ENCODE measurements around the gene CTTNBP2.

CTTNBP2 gene

DNA sequence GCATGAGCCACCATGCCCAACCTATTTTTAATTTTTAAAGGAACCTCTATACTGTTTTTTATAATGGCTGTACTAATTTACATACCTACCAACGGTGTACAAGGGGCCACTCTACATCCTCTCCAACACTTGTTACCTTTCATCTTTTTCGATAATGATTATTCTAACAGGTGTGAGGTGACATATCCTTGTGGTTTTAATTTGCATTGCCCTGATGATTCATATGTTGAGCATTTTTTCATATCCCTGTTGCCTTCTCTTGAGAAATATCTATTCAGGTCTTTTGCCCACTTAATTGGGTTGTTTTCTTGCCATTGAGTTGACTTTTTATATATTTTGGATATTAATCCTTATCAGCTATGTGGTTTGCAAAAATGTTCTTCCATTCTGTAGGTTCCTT lies 167.0 kb downstream of the CTTNBP2 start:
- in situ Hi-C loops (cut with MboI; ENCODE audit: low sequenced_read_pairs) = no loop called here

DNA sequence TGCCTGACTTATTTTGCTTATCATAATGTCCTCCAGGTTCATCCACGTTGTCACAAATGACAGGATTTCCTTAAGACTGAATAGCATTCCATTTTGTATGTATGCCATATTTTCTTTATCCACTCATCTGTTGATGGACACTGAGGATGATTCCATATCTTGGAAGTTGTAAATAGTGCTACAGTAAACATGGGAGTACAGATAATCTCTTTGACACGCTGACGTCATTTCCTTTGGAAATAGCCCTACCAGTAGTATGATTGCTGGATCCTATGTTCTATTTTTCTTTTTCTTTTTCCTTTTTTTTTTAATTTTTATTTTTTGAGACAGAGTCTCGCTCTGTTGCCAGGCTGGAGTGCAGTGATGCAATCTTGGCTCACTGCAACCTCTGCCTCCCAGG lies 167.6 kb downstream of the CTTNBP2 start:
- in situ Hi-C loops (cut with MboI; ENCODE audit: low sequenced_read_pairs) = no loop called here

DNA sequence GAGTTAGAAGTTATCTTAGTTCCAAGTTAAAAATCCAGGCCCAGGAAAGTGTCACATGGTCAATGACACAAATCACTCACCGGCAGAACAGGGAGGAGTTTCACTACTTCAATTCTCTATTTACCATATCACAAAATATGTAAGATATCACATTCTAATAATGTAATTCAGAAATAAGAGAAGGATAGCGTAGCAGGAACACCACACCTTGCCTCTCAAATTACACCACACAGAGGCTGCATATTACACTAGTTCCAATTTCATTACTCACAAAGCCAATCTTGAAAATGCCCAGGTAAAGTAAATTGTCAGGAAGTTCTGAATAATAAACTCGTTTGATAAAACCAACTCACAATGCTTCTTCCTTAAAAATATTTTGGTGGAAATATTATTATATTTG lies 169.2 kb downstream of the CTTNBP2 start:
- in situ Hi-C loops (cut with MboI; ENCODE audit: low sequenced_read_pairs) = no loop called here

- in situ Hi-C loops (cut with MboI; ENCODE audit: low sequenced_read_pairs) = no loop called here
Observed at GRCh38 chr7:117698018-117698417, 175.2 kb downstream of the CTTNBP2 start.

- in situ Hi-C loops (cut with MboI; ENCODE audit: low sequenced_read_pairs) = no loop called here
Observed at GRCh38 chr7:117692338-117692737, 180.9 kb downstream of the CTTNBP2 start.

- in situ Hi-C loops (cut with MboI; ENCODE audit: low sequenced_read_pairs) = no loop called here
Observed at GRCh38 chr7:117690147-117690546, 183.1 kb downstream of the CTTNBP2 start.

DNA sequence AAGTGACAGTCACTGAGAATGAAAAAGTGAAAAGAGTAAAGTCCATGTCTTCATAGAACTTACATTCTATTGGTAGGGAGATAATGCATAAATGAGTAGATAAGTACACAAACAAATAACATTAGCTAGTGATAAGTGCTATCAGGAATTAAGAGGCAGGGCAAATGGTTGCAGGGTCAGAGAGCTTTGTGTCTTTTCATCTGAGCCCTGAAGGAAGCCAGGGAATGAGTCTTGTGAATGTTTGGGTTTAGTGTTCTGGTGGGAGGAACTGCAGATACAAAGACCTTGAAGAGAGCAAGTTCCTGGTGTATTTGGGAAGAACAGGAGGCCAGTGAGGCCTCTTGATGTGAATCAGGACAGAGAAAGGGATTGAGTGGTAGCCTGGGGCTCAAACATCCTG lies 183.8 kb downstream of the CTTNBP2 start:
- in situ Hi-C loops (cut with MboI; ENCODE audit: low sequenced_read_pairs) = no loop called here

GRCh38 chr7:117688126-117688525 lies 185.1 kb downstream of the CTTNBP2 start:
- in situ Hi-C loops (cut with MboI; ENCODE audit: low sequenced_read_pairs) = no loop called here

- in situ Hi-C loops (cut with MboI; ENCODE audit: low sequenced_read_pairs) = no loop called here
Observed at GRCh38 chr7:117686311-117686935, 186.8 kb downstream of the CTTNBP2 start.

GRCh38 chr7:117685795-117686194 lies 187.4 kb downstream of the CTTNBP2 start:
- in situ Hi-C loops (cut with MboI; ENCODE audit: low sequenced_read_pairs) = no loop called here

GRCh38 chr7:117683430-117684175 lies 189.6 kb downstream of the CTTNBP2 start:
- in situ Hi-C loops (cut with MboI; ENCODE audit: low sequenced_read_pairs) = no loop called here

- in situ Hi-C loops (cut with MboI; ENCODE audit: low sequenced_read_pairs) = no loop called here
Observed at GRCh38 chr7:117682681-117683385, 190.4 kb downstream of the CTTNBP2 start.

GRCh38 chr7:117679120-117679519 lies 194.1 kb downstream of the CTTNBP2 start:
- in situ Hi-C loops (cut with MboI; ENCODE audit: low sequenced_read_pairs) = no loop called here

- in situ Hi-C loops (cut with MboI; ENCODE audit: low sequenced_read_pairs) = no loop called here
Observed at GRCh38 chr7:117675497-117676435, 197.5 kb downstream of the CTTNBP2 start.

- in situ Hi-C loops (cut with MboI; ENCODE audit: low sequenced_read_pairs) = no loop called here
Observed at GRCh38 chr7:117674617-117675016, 198.6 kb downstream of the CTTNBP2 start.

GRCh38 chr7:117673839-117674238 lies 199.4 kb downstream of the CTTNBP2 start:
- in situ Hi-C loops (cut with MboI; ENCODE audit: low sequenced_read_pairs) = no loop called here

GRCh38 chr7:117673367-117673766 lies 199.9 kb downstream of the CTTNBP2 start:
- in situ Hi-C loops (cut with MboI; ENCODE audit: low sequenced_read_pairs) = no loop called here

DNA sequence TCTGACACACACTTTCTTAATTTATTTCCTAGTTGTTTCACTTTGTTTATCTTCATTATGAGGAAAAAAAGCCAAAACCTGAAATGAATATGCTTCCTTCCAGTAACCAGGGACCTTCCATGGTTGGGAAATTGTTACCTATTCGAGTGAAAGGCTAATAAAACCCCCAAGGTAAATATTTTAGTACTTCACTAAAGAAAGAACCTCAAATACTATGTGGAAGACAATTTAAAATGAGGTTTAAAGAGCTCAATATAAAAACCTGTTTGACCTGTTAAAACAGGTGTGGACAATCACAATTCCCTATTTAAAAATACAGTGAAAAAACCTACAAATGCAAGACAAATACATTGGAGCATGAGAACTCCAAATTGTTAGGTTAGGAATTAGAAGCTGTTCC lies 200.8 kb downstream of the CTTNBP2 start:
- in situ Hi-C loops (cut with MboI; ENCODE audit: low sequenced_read_pairs) = no loop called here

- in situ Hi-C loops (cut with MboI; ENCODE audit: low sequenced_read_pairs) = no loop called here
Observed at GRCh38 chr7:117669818-117670217, 203.4 kb downstream of the CTTNBP2 start.

GRCh38 chr7:117667456-117667855 lies 205.8 kb downstream of the CTTNBP2 start:
- in situ Hi-C loops (cut with MboI; ENCODE audit: low sequenced_read_pairs) = no loop called here

DNA sequence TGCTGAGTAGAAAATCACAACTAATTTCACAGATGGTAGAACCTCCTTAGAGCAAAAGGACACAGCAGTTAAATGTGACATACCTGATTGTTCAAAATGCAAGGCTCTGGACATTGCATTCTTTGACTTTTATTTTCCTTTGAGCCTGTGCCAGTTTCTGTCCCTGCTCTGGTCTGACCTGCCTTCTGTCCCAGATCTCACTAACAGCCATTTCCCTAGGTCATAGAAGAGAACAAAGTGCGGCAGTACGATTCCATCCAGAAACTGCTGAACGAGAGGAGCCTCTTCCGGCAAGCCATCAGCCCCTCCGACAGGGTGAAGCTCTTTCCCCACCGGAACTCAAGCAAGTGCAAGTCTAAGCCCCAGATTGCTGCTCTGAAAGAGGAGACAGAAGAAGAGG lies 206.6 kb downstream of the CTTNBP2 start:
- in situ Hi-C loops (cut with MboI; ENCODE audit: low sequenced_read_pairs) = no loop called here

All from hTERT RPE-1 (cell line).